Stomach (tissue), 4 donors: ENCODE data around the gene INA.

Source experiments
- CTCF ChIP-seq, 7 experiments: fragments of 450-650 bp in 4 of 7; fragments of 200-600 bp in 3 of 7; sonication (generic) in 3 of 7; IDR thresholded peaks; one replicate each; pipeline ENCODE4 v1.5.1; 2016 to 2019; ENCODE audit warnings: antibody characterized with exemption in 7 of 7, control low read depth in 2 of 7, mild to moderate bottlenecking in 1 of 7
- POLR2A ChIP-seq, 4 donors: fragments of 450-650 bp; IDR thresholded peaks; one replicate each; pipeline ENCODE4 v1.6.1; 2016; ENCODE audit warnings: antibody characterized with exemption in 4 of 4, control low read depth in 2 of 4, mild to moderate bottlenecking in 1 of 4, moderate library complexity in 1 of 4

- TF ChIP-seq CTCF (IDR thresholded peaks at IDR 0.05) (no peak), POLR2A (IDR thresholded peaks at IDR 0.05) (no peak)
Measured at GRCh38 chr10:103336370-103336769, 59.4 kb downstream of the INA start.
